NOMO-1 treated with DMSO at 0.1 percent for 48 hours (cell line): ENCODE data around the gene CALCOCO1.
"Not testable (repeated sequence)": the region's sequence is repeated elsewhere in the genome, so short reads cannot be mapped to it uniquely, and the experiment has no call there.

ENCODE experiments used
- DNase-seq: peaks from one replicate; lab custom pipeline; 2025; ENCODE audit not compliant: unreplicated experiment; lab: John Stamatoyannopoulos, UW

The CALCOCO1 gene

GRCh38 chr12:53699678-53700025 lies 27.6 kb downstream of the CALCOCO1 start:
- DNase-seq: no peak

- DNase-seq: no peak
Measured at GRCh38 chr12:53698948-53699677, 28.1 kb downstream of the CALCOCO1 start.

GRCh38 chr12:53696655-53697331 lies 30.5 kb downstream of the CALCOCO1 start:
- no peak for DNase-seq

- no peak for DNase-seq
Measured at GRCh38 chr12:53696285-53696654, 31.0 kb downstream of the CALCOCO1 start.

- no peak for DNase-seq
Measured at GRCh38 chr12:53695152-53696145, 31.8 kb downstream of the CALCOCO1 start.

- no peak for DNase-seq
Measured at GRCh38 chr12:53694756-53695151, 32.5 kb downstream of the CALCOCO1 start.

- DNase-seq: no peak
Measured at GRCh38 chr12:53688134-53688533, 39.1 kb downstream of the CALCOCO1 start.

GRCh38 chr12:53686436-53686835 lies 40.8 kb downstream of the CALCOCO1 start:
- DNase-seq: no peak

- DNase-seq: no peak
Measured at GRCh38 chr12:53684654-53685220, 42.5 kb downstream of the CALCOCO1 start.

- no peak for DNase-seq
Measured at GRCh38 chr12:53683983-53684382, 43.3 kb downstream of the CALCOCO1 start.

GRCh38 chr12:53683494-53683893 lies 43.8 kb downstream of the CALCOCO1 start:
- DNase-seq: no peak

- DNase-seq: not testable (repeated sequence)
Measured at GRCh38 chr12:53680061-53680460, 47.2 kb downstream of the CALCOCO1 start.

- DNase-seq: no peak
Measured at GRCh38 chr12:53677800-53678148, 49.5 kb downstream of the CALCOCO1 start.

- DNase-seq: no peak
Measured at GRCh38 chr12:53677016-53677799, 50.0 kb downstream of the CALCOCO1 start.

GRCh38 chr12:53676656-53677015 lies 50.6 kb downstream of the CALCOCO1 start:
- no peak for DNase-seq

- peak; percentile 98 for DNase-seq
Measured at GRCh38 chr12:53675701-53676607, 51.3 kb downstream of the CALCOCO1 start, which contains the start of gene ATP5MC2. Gene ATP5MC2 (minus strand): TSS chr12:53676083. CDS start chr12:53672614, 3,469 bp downstream.

GRCh38 chr12:53674977-53675700 lies 52.1 kb downstream of the CALCOCO1 start:
- DNase-seq: no peak

- no peak for DNase-seq
Measured at GRCh38 chr12:53670971-53671370, 56.3 kb downstream of the CALCOCO1 start.

- no peak for DNase-seq
Measured at GRCh38 chr12:53670308-53670707, 56.9 kb downstream of the CALCOCO1 start.
